SU-DHL-6 (cell line): ENCODE results near the gene SLC8A3.

Source experiments
- CTCF ChIP-seq: fragments of 200-600 bp; sonication (generic); IDR thresholded peaks from one replicate; pipeline ENCODE4 v1.5.1; 2017; ENCODE audit warnings: antibody characterized with exemption, mild to moderate bottlenecking, low read length, moderate library complexity; ENCODE audit not compliant: insufficient read depth, poor library complexity, severe bottlenecking
- EZH2phosphoT487 ChIP-seq: fragments of 200-600 bp; sonication (generic), shearing (Covaris generic); conservative IDR thresholded peaks from 2 replicates; pipeline ENCODE4 v1.6.1; 2018; ENCODE audit warnings: mild to moderate bottlenecking, antibody characterized with exemption, low read length, moderate library complexity, mixed read lengths

GRCh38 chr14:70156592-70156991, 32.2 kb downstream of the SLC8A3 start:
- TF ChIP-seq CTCF (no peak), EZH2phosphoT487 (no peak)
